IPS-18a (cell line): Measurements from ENCODE around the gene SGIP1.

Experiments used
- H3K27ac ChIP-seq: one replicate; pipeline ENCODE4 v1.5.1; 2013; ENCODE audit warnings: low read length
- H3K27me3 ChIP-seq: one replicate; pipeline ENCODE4 v1.6.1; 2013; ENCODE audit warnings: mild to moderate bottlenecking, low read length; ENCODE audit not compliant: control insufficient read depth, insufficient read depth
- H3K36me3 ChIP-seq: one replicate; pipeline ENCODE4 v1.6.1; 2013; ENCODE audit warnings: low read depth, low read length; ENCODE audit not compliant: control insufficient read depth
- H3K4me1 ChIP-seq: one replicate; pipeline ENCODE4 v1.6.1; 2013; ENCODE audit warnings: low read depth, low read length; ENCODE audit not compliant: control insufficient read depth
- H3K4me3 ChIP-seq: one replicate; pipeline ENCODE4 v1.5.1; 2013; ENCODE audit warnings: low read length
- H3K9ac ChIP-seq: one replicate; pipeline ENCODE4 v1.6.1; 2013; ENCODE audit warnings: mild to moderate bottlenecking, low read length, moderate library complexity
- H3K9me3 ChIP-seq: one replicate; pipeline ENCODE4 v1.6.1; 2013; ENCODE audit warnings: low read depth, low read length; ENCODE audit not compliant: control insufficient read depth

Gene SGIP1

DNA sequence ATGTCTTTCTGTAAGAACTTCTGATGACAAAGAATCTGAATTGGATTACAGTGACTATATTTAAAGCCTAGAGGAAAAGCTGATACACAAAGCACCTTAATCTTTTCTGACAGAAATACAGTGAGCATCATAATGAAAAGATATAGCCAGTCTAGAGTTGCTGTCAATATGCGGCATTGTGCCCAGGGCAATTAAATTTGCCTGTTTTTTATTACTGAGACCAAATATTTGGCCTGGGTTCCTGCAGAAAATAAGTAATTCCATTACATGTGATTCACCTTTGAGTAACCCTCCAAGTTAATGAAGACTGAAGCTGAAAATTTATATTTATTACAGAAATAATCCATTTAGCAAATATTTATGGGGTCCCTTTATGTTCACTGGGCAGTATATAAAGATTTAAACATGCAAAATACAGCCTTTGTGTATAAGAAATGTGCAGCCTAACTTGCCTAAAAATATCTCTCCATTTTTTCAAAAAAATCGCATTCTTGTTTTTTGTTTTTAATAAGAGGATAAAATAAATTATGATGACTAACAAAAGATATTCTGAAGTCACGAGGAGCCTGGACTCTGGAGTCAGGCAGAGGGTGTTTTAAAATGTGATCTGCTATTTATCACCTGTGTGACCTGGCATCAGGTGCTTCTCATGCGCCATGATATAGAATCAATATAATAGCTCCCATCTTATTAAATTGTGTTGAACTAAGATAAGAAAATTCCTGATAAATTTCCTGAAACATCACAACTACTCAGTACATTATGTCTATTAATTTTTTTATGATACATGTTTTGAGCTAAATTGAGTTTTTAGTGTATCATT is 83.6 kb downstream of the SGIP1 start:
- no peaks in the 10 kb centered on the region for H3K27me3 ChIP-seq
- H3K9me3 ChIP-seq, result no peaks in the 10 kb centered on the region
- H3K4me3 ChIP-seq, result no peak overlapping the region
- no peak overlapping the region for H3K9ac ChIP-seq
- H3K36me3 ChIP-seq, result no peaks in the 10 kb centered on the region
- H3K4me1 ChIP-seq, result no peaks in the 10 kb centered on the region
- no peak overlapping the region for H3K27ac ChIP-seq

DNA sequence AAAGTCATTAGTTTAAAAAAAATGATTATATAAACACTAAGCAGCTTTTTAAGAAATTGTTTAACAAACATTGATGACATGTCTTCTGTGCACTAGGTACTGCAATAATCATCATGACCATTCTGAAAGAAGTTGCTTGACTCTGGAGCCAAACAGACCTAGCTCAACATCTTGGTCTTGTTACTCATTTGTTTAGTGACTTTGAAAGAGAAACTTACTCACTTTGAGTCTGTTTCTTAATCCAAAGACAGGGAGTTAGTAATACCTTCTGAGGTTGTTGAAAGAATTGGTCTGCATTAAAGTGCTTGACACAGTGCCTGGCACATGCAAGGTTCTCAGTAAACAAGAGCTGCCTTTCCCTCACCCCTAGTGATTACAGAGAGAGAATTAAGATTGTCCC is 84.4 kb downstream of the SGIP1 start:
- Histone ChIP-seq H3K27ac (no peak overlapping the region), H3K9ac (no peak overlapping the region), H3K36me3 (no peaks in the 10 kb centered on the region), H3K27me3 (no peaks in the 10 kb centered on the region), H3K4me3 (no peak overlapping the region), H3K4me1 (no peaks in the 10 kb centered on the region), H3K9me3 (no peaks in the 10 kb centered on the region)

DNA sequence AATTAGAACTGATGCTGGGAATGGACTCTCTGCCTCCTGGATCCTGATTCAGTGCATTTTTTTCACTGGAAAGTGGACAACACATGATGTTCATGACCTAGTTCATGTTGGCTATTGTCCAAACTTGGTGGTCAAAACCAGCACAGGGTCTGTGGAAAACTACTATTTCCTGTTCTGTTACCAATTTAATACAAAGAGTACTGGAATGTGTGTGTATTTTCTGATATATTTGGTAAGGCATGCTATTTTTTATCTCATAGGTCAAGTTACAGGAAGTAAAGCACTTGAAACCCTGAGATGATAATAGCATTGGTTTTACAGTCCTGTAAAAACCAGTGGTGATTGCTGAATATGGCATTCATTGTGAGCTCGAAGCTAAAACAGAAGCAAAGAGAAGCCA is 89.9 kb downstream of the SGIP1 start:
- H3K9me3 ChIP-seq, result no peaks in the 10 kb centered on the region
- no peaks in the 10 kb centered on the region for H3K36me3 ChIP-seq
- H3K9ac ChIP-seq, result no peak overlapping the region
- H3K4me3 ChIP-seq, result no peak overlapping the region
- no peak overlapping the region for H3K27ac ChIP-seq
- no peaks in the 10 kb centered on the region for H3K27me3 ChIP-seq
- H3K4me1 ChIP-seq, result no peaks in the 10 kb centered on the region

DNA sequence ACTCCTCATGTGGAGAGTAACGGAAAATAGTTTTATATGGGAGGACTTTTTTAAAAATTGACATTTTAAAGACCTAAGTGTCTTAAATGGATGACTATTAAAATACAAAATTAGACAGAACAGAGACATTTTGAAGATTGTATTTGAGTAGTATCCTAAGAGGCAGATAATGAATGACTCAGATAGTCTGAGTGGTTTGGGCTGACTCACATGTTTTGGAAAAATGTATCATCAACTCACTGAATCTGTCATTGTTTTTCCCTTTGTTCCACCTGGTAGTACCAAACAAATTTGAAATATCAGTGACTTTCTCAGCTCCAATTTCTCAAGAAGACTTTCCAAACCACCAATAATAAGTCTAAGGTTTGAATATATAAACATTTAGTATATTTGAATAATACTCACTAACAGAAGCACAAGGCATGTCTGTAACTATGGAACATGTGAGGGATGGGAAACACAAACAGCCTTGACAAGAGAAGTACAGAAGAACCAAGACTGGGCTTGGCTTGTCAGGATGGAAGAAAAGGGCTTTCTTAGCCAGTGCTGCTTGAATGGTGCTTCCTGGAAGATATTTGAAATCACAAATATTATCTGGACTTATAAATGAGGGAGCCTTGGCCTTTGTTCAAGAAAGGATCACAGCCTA is 90.6 kb downstream of the SGIP1 start:
- no peaks in the 10 kb centered on the region for H3K27me3 ChIP-seq
- H3K9ac ChIP-seq, result no peak overlapping the region
- no peak overlapping the region for H3K4me3 ChIP-seq
- H3K36me3 ChIP-seq, result no peaks in the 10 kb centered on the region
- no peaks in the 10 kb centered on the region for H3K4me1 ChIP-seq
- no peak overlapping the region for H3K27ac ChIP-seq
- H3K9me3 ChIP-seq, result no peaks in the 10 kb centered on the region

DNA sequence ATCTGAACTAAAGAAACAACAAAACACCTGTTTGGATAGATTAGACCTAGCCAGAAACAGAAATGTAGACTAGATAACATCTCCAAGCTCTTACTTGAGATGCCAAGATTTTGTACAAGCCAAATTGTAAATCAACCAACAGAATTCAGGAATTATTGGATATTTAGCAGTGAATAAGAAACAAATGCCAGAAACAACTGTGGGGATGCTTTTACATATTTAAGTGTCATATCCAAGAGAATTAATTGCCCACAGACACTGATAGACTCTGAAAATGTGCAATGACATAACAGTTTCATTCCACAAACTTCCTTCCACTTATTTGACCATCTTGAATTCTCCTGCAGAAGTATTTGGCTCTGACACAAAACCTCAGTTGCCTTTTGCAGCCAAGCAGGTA is 92.3 kb downstream of the SGIP1 start:
- Histone ChIP-seq H3K9ac (no peak overlapping the region), H3K27me3 (no peaks in the 10 kb centered on the region), H3K4me3 (no peak overlapping the region), H3K36me3 (no peaks in the 10 kb centered on the region), H3K27ac (no peak overlapping the region), H3K9me3 (no peaks in the 10 kb centered on the region), H3K4me1 (no peaks in the 10 kb centered on the region)

DNA sequence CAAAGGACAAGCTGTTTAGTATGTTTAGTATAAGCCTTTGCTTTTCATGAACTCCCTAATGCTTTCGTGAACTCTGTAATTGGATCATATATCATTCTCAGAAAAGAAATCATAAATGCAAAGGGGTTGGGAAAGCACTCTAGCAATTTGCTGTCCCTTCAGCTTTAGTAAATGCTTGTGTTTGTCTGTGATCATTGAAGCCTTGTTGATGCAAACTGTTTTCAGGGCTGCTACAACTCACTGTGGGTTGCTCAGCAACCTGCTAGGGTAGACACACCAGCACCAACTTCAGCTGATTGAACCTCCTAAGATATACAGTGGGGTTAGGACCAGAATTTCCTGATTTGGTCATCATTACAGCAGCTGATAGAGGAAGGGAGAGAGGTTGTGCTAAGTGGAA is 95.0 kb downstream of the SGIP1 start:
- Histone ChIP-seq H3K27me3 (no peaks in the 10 kb centered on the region), H3K4me1 (no peaks in the 10 kb centered on the region), H3K9me3 (no peaks in the 10 kb centered on the region), H3K36me3 (no peaks in the 10 kb centered on the region), H3K4me3 (no peak overlapping the region), H3K9ac (no peak overlapping the region), H3K27ac (no peak overlapping the region)

DNA sequence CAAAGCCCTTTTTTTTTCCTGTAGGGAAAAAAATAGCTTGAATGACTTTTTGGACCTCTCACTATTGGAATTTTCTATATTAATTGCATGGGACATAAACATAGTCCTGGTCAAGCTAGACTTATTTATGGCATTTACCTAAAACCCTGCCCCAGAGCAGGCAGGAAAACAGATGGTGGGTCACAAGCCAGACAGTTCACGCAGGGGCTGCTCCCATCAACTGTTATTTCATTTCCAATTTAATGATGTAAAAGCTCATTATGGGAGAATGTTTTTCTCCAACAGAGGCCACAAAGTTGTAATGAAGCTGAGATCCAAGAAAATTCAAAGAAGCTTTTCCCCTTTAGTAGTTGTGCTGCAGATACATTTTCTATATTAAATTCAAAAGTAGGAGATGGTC is 99.2 kb downstream of the SGIP1 start:
- no peak overlapping the region for H3K9ac ChIP-seq
- no peaks in the 10 kb centered on the region for H3K27me3 ChIP-seq
- no peaks in the 10 kb centered on the region for H3K36me3 ChIP-seq
- H3K4me3 ChIP-seq, result no peak overlapping the region
- no peak overlapping the region for H3K27ac ChIP-seq
- H3K9me3 ChIP-seq, result no peaks in the 10 kb centered on the region
- H3K4me1 ChIP-seq, result no peaks in the 10 kb centered on the region

DNA sequence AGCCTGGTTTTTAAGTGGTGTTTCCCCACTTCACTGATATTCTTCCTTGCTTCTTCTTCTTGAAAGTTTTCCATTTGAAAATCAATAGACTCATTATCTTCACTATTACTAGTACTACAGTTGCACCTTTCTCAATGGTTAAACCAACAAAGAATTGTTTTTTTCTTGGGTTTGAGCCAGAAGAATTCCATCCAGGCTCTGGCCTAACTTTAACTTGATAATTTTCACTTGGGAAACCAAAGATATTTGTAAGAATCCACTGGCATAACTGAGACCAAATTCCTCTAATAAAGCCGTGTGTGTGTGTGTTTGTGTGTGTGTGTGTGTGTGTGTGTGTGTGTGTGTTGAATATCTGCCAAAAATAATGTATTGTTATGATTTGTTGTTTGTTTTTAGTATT is 103.2 kb downstream of the SGIP1 start:
- H3K4me1 ChIP-seq, result peaks cover 3% of the 10 kb centered on the region
- no peak overlapping the region for H3K27ac ChIP-seq
- no peak overlapping the region for H3K9ac ChIP-seq
- H3K27me3 ChIP-seq, result no peaks in the 10 kb centered on the region
- H3K4me3 ChIP-seq, result no peak overlapping the region
- no peaks in the 10 kb centered on the region for H3K9me3 ChIP-seq
- H3K36me3 ChIP-seq, result no peaks in the 10 kb centered on the region

DNA sequence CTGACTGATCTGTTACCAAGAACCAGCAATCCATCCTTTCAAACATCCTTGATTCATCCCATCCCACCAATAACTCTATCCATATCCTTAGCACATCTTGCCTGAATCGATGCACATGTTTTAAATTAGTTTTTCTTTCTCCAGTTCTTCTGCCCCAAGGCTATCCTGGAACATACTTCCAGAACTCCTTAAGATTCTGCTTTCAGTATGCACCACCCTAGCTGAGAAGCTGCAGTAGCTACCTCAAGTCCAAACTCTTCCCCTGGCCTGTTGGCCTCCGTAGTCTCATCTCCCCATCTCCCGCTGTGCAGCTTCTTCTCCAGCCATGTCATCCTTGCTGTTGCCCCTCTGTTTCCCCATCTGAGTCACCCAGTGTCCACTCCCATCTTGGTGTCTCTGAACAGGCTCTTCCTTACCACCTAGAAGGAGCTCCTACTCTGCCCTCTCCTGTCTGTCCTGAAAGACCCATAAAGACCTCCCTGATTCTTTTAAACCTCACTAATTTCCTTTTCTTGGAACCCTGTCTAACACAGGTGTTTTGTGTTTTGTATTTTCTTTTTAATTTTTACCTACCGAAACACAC is 108.0 kb downstream of the SGIP1 start:
- no peak overlapping the region for H3K9ac ChIP-seq
- H3K4me3 ChIP-seq, result no peak overlapping the region
- H3K27ac ChIP-seq, result no peak overlapping the region
- H3K27me3 ChIP-seq, result no peaks in the 10 kb centered on the region
- H3K4me1 ChIP-seq, result peaks cover 4% of the 10 kb centered on the region
- no peaks in the 10 kb centered on the region for H3K9me3 ChIP-seq
- no peaks in the 10 kb centered on the region for H3K36me3 ChIP-seq

DNA sequence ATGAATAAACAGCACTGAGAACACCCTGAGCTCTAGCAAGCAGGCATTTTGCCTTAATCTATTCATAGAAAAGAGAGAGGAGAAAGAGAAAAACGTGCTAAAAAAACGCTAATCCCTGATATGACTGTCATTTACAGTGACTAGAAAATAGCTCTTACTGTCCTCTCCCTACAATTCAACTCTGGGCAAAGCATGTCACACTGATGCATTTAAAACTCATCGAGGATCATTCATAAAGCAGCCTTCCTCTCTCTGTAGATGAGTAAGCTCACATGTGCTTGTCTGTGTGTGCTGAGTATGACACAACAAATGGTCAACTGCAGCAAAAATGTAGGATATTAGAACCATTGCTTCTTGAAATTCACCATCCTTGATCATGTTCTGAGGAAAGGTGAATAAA is 109.0 kb downstream of the SGIP1 start:
- Histone ChIP-seq H3K36me3 (no peaks in the 10 kb centered on the region), H3K4me1 (peaks cover 4% of the 10 kb centered on the region), H3K9me3 (no peaks in the 10 kb centered on the region), H3K27ac (no peak overlapping the region), H3K4me3 (no peak overlapping the region), H3K27me3 (no peaks in the 10 kb centered on the region), H3K9ac (no peak overlapping the region)

DNA sequence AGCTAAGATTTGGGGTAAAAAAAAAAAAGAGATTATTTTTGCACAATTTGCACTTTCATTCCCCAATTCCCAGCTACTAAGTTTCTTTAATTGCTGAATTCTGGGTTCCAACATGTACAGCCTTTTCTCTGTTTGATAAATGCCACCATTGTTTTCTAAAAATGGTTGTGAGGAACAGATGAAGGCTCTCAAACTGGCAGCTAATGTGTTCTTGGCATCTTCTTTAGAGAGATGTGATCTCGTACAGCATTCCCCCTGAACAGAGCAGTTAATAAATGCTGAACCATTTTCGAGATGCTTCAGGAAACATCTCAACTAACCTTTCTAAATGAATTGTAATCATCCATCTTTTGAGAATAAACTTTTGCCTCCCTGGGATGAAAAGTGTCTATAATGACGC is 110.4 kb downstream of the SGIP1 start:
- no peaks in the 10 kb centered on the region for H3K36me3 ChIP-seq

More for the DNA sequence above, 110.4 kb downstream of the SGIP1 start:
- H3K4me1 ChIP-seq, result peaks cover 4% of the 10 kb centered on the region
- H3K27me3 ChIP-seq, result no peaks in the 10 kb centered on the region
- no peak overlapping the region for H3K9ac ChIP-seq
- H3K27ac ChIP-seq, result no peak overlapping the region
- H3K9me3 ChIP-seq, result no peaks in the 10 kb centered on the region
- no peak overlapping the region for H3K4me3 ChIP-seq
